GM18519 (cell line): ENCODE measurements around the gene ZNF618.

Experiments
- ATAC-seq: cut with Tn5 transposase; IDR thresholded peaks from one replicate; pipeline ENCODE4 v1.9.1; 2021; ENCODE audit warnings: mild to moderate bottlenecking, moderate library complexity; ENCODE audit not compliant: unreplicated experiment, low FRiP score

The ZNF618 gene

GRCh38 chr9:113876151-113876992 lies at the start of gene ZNF618:
Gene ZNF618, plus strand, starts transcription at chr9:113876309. Its CDS starts 72 bp downstream, at chr9:113876381.
- no peak for ATAC-seq

- ATAC-seq: no peak
Measured at GRCh38 chr9:113828221-113828620, 47.9 kb upstream of the ZNF618 start.

- ATAC-seq: no peak
Measured at GRCh38 chr9:113837334-113837733, 38.8 kb upstream of the ZNF618 start.

GRCh38 chr9:113842086-113842485 lies 34.0 kb upstream of the ZNF618 start:
- no peak for ATAC-seq

- ATAC-seq: no peak
Measured at GRCh38 chr9:113844466-113844865, 31.6 kb upstream of the ZNF618 start.

GRCh38 chr9:113851359-113851758 lies 24.8 kb upstream of the ZNF618 start:
- no peak for ATAC-seq

- no peak for ATAC-seq
Measured at GRCh38 chr9:113851873-113852272, 24.2 kb upstream of the ZNF618 start.

- ATAC-seq: no peak
Measured at GRCh38 chr9:113853333-113853732, 22.8 kb upstream of the ZNF618 start.

GRCh38 chr9:113854310-113854709 lies 21.8 kb upstream of the ZNF618 start:
- ATAC-seq: no peak

- ATAC-seq: no peak
Measured at GRCh38 chr9:113857875-113858274, 18.2 kb upstream of the ZNF618 start.

GRCh38 chr9:113858282-113858681 lies 17.8 kb upstream of the ZNF618 start:
- no peak for ATAC-seq

GRCh38 chr9:113863345-113863744 lies 12.8 kb upstream of the ZNF618 start:
- ATAC-seq: no peak

GRCh38 chr9:113868501-113868900 lies 7.6 kb upstream of the ZNF618 start:
- ATAC-seq: no peak

GRCh38 chr9:113872485-113873143 lies 3.5 kb upstream of the ZNF618 start:
- ATAC-seq: no peak

- ATAC-seq: no peak
Measured at GRCh38 chr9:113873446-113873845, 2.7 kb upstream of the ZNF618 start.

GRCh38 chr9:113873926-113874325 lies 2.2 kb upstream of the ZNF618 start:
- no peak for ATAC-seq

GRCh38 chr9:113875459-113876150 lies 504 bp upstream of the ZNF618 start:
- no peak for ATAC-seq

GRCh38 chr9:113876993-113877368 lies 872 bp downstream of the ZNF618 start:
- ATAC-seq: no peak

- no peak for ATAC-seq
Measured at GRCh38 chr9:113879318-113879717, 3.2 kb downstream of the ZNF618 start.

- ATAC-seq: no peak
Measured at GRCh38 chr9:113879911-113880310, 3.8 kb downstream of the ZNF618 start.

GRCh38 chr9:113882181-113882580 lies 6.1 kb downstream of the ZNF618 start:
- ATAC-seq: no peak
